HCT116 (cell line): ENCODE data around the gene EVI5L.

Experiments
- CEBPB ChIP-seq: IDR thresholded peaks from 2 replicates; pipeline ENCODE4 v1.6.1; 2012; ENCODE audit warnings: low read depth
- CTCF ChIP-seq, 3 experiments: fragments of 200-600 bp in 1 of 3; sonication (generic) in 1 of 3; IDR thresholded peaks in 2 of 3; conservative IDR thresholded peaks in 1 of 3; 2 replicates each; pipeline ENCODE4 v1.5.1; 2012 to 2017; ENCODE audit warnings: low read depth in 2 of 3, low read length in 2 of 3, antibody characterized with exemption in 1 of 3, borderline replicate concordance in 1 of 3, control low read depth in 1 of 3, mild to moderate bottlenecking in 1 of 3, mixed read lengths in 1 of 3, mixed run types in 1 of 3, moderate library complexity in 1 of 3; ENCODE audit not compliant: insufficient read depth in 1 of 3
- EGR1 ChIP-seq: IDR thresholded peaks from 2 replicates; pipeline ENCODE4 v1.6.1; 2012; ENCODE audit warnings: low read depth
- EZH2 ChIP-seq: fragments of 200-600 bp; sonication (generic); IDR thresholded peaks from 2 replicates; pipeline ENCODE4 v1.6.1; 2017; ENCODE audit warnings: antibody characterized with exemption, mixed run types
- JUND ChIP-seq: IDR thresholded peaks from 2 replicates; pipeline ENCODE4 v1.6.1; 2012
- RAD21 ChIP-seq: IDR thresholded peaks from 2 replicates; pipeline ENCODE4 v1.6.1; 2012; ENCODE audit warnings: low read depth, mild to moderate bottlenecking
- SP1 ChIP-seq: IDR thresholded peaks from 2 replicates; pipeline ENCODE4 v1.6.1; 2012; ENCODE audit warnings: low read depth
- SRF ChIP-seq: IDR thresholded peaks from 2 replicates; pipeline ENCODE4 v1.6.1; 2012; ENCODE audit warnings: low read depth
- ZBTB33 ChIP-seq: IDR thresholded peaks from 2 replicates; pipeline ENCODE4 v1.6.1; 2011; ENCODE audit warnings: mild to moderate bottlenecking, low read length, moderate library complexity; ENCODE audit not compliant: insufficient replicate concordance; ENCODE audit errors: extremely low read depth
- ZNF274 ChIP-seq: fragments of 200-500 bp; sonication (Bioruptor generic); IDR thresholded peaks from 2 replicates; pipeline ENCODE4 v1.6.1; 2014; ENCODE audit warnings: mild to moderate bottlenecking, low read depth, low read length, inconsistent platforms

- TF ChIP-seq ZNF274 (no peak), EZH2 (no peak), EGR1 (no peak), ZBTB33 (no peak), JUND (no peak), CEBPB (no peak), CTCF (IDR thresholded peaks at IDR 0.05 in 2 of 3, conservative IDR thresholded peaks at IDR 0.05 in 1 of 3; ENCODE audit: borderline replicate concordance in 1 of 3, insufficient read depth in 1 of 3, low read depth in 2 of 3, low read length in 2 of 3) (no peak), SRF (no peak), RAD21 (no peak), SP1 (no peak)
Observed at GRCh38 chr19:7862413-7862951, 32.5 kb downstream of the EVI5L start.
